Measurements from ENCODE around the gene CAB39.

- TF ChIP-seq CTCF (IDR thresholded peaks at IDR 0.05), result no peak
- no peak for TF ChIP-seq POLR2AphosphoS5 (IDR thresholded peaks at IDR 0.05; ENCODE audit: low read depth, low read length)
These were observed 68.6 kb downstream of the CAB39 start for GRCh38 chr2:230781130-230781797.
